WERI-Rb-1 (cell line): ENCODE data around the gene STAB2.

Source experiments
- DNase-seq: peaks from one replicate; pipeline ENCODE4 v3.0.0-alpha.2; 2020
- H3K27ac ChIP-seq: fragments of 250-450 bp; sonication (Bioruptor Pico); 2 replicates; pipeline ENCODE4 v1.5.1; 2020; ENCODE audit warnings: mild to moderate bottlenecking, moderate library complexity
- H3K27me3 ChIP-seq: fragments of 250-450 bp; sonication (Bioruptor Pico); 2 replicates; pipeline ENCODE4 v1.5.1; 2021; ENCODE audit warnings: mild to moderate bottlenecking, low read depth, moderate library complexity; ENCODE audit not compliant: insufficient read depth, severe bottlenecking
- H3K36me3 ChIP-seq: fragments of 250-450 bp; sonication (Bioruptor Pico); 2 replicates; pipeline ENCODE4 v1.5.1; 2020; ENCODE audit warnings: mild to moderate bottlenecking, moderate library complexity
- H3K4me3 ChIP-seq: 2 replicates; pipeline ENCODE4 v1.5.1; 2011; ENCODE audit warnings: low read depth, mild to moderate bottlenecking, control low read depth, low read length
- H3K9me3 ChIP-seq: fragments of 250-450 bp; sonication (Bioruptor Pico); 2 replicates; pipeline ENCODE4 v1.5.1; 2021; ENCODE audit warnings: mild to moderate bottlenecking, moderate library complexity; ENCODE audit not compliant: severe bottlenecking
- TF ChIP-seq, protein P1 (sequence below): IDR thresholded peaks from 2 replicates; pipeline ENCODE4 v1.5.1; 2011; ENCODE audit warnings: low read depth, mild to moderate bottlenecking, control low read depth, inconsistent platforms, low read length

Gene STAB2

DNA sequence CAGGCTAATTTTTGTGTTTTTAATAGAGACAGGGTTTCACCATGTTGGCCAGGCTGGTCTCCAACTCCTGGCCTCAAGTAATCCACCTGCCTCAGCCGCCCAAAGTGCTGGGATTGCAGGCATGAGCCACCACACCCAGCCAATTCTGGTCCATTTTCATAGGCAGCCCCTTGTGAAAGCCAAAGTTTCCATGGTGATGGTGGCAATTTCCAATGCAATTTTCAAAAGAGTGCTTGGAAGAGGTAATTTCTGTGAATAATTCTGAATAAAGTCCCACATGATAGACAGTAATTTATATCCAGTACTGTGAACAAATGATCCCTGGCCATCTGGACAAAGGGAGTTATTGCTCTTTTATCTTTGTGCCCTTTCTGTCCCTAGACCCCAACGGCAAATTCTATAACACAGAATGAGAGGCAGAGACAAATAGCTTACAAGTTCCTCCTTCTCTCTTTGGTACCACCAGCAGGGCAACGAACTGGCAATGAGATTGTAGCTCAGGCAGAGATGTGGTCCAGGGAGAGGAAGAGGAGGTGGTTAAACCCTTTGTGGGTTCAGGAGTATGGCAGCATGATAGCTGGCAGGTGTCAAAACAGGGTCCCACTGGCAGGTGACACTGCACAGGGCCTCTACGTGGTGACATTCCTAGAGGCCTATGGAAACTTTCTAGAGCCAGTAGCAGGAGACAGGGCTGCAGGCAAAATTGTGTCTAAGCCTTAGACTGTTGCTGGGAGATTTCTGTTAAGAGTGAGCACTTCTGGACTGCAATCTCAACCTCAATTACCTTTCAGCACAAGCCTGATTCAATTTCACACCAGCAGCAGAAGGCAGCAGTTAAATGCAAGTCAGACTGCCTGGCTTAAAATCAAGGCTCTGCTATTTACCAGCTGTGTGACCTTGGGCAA lies 207.5 kb downstream of the STAB2 start:
- H3K36me3 ChIP-seq: no peaks in the 10 kb centered on the region
- H3K27ac ChIP-seq: no peak overlapping the region
- TF ChIP-seq, protein P1, sequence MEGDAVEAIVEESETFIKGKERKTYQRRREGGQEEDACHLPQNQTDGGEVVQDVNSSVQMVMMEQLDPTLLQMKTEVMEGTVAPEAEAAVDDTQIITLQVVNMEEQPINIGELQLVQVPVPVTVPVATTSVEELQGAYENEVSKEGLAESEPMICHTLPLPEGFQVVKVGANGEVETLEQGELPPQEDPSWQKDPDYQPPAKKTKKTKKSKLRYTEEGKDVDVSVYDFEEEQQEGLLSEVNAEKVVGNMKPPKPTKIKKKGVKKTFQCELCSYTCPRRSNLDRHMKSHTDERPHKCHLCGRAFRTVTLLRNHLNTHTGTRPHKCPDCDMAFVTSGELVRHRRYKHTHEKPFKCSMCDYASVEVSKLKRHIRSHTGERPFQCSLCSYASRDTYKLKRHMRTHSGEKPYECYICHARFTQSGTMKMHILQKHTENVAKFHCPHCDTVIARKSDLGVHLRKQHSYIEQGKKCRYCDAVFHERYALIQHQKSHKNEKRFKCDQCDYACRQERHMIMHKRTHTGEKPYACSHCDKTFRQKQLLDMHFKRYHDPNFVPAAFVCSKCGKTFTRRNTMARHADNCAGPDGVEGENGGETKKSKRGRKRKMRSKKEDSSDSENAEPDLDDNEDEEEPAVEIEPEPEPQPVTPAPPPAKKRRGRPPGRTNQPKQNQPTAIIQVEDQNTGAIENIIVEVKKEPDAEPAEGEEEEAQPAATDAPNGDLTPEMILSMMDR: no peak
- no peaks in the 10 kb centered on the region for H3K27me3 ChIP-seq
- no peak for DNase-seq
- no peaks in the 10 kb centered on the region for H3K9me3 ChIP-seq
- no peak overlapping the region for H3K4me3 ChIP-seq

- H3K36me3 ChIP-seq: no peaks in the 10 kb centered on the region
- no peak overlapping the region for H3K27ac ChIP-seq
- no peak overlapping the region for H3K4me3 ChIP-seq
- H3K9me3 ChIP-seq: no peaks in the 10 kb centered on the region
- DNase-seq: no peak
- no peaks in the 10 kb centered on the region for H3K27me3 ChIP-seq
- TF ChIP-seq, protein P1: no peak
Observed at GRCh38 chr12:103798586-103798985, 211.5 kb downstream of the STAB2 start.

GRCh38 chr12:103799504-103799856 lies 212.4 kb downstream of the STAB2 start:
- no peak for DNase-seq
- Histone ChIP-seq H3K27ac (no peak overlapping the region), H3K9me3 (no peaks in the 10 kb centered on the region), H3K4me3 (no peak overlapping the region), H3K36me3 (no peaks in the 10 kb centered on the region), H3K27me3 (no peaks in the 10 kb centered on the region)
- TF ChIP-seq, protein P1: no peak

- Histone ChIP-seq H3K27me3 (no peaks in the 10 kb centered on the region), H3K36me3 (no peaks in the 10 kb centered on the region), H3K4me3 (no peak overlapping the region), H3K9me3 (no peaks in the 10 kb centered on the region), H3K27ac (no peak overlapping the region)
- DNase-seq: no peak
- TF ChIP-seq, protein P1: no peak
Observed at GRCh38 chr12:103799857-103800771, 213.0 kb downstream of the STAB2 start.

GRCh38 chr12:103801709-103802585 lies 214.9 kb downstream of the STAB2 start:
- no peak overlapping the region for H3K4me3 ChIP-seq
- H3K27ac ChIP-seq: no peak overlapping the region
- TF ChIP-seq, protein P1: no peak
- H3K9me3 ChIP-seq: no peaks in the 10 kb centered on the region
- no peak for DNase-seq
- H3K36me3 ChIP-seq: no peaks in the 10 kb centered on the region
- H3K27me3 ChIP-seq: no peaks in the 10 kb centered on the region
